HG02943 (cell line): ENCODE results near the gene PLS1.

Experiments
- ATAC-seq: cut with Tn5 transposase; IDR thresholded peaks from one replicate; pipeline ENCODE4 v1.9.1; 2021; ENCODE audit warnings: mild to moderate bottlenecking, low read depth, moderate library complexity; ENCODE audit not compliant: unreplicated experiment

The PLS1 gene

GRCh38 chr3:142636664-142637063 lies 40.5 kb downstream of the PLS1 start:
- no peak for ATAC-seq

- no peak for ATAC-seq
Observed at GRCh38 chr3:142638291-142638690, 42.1 kb downstream of the PLS1 start.

GRCh38 chr3:142641504-142641903 lies 45.3 kb downstream of the PLS1 start:
- ATAC-seq = no peak

GRCh38 chr3:142642956-142643355 lies 46.8 kb downstream of the PLS1 start:
- no peak for ATAC-seq

GRCh38 chr3:142644502-142644901 lies 48.3 kb downstream of the PLS1 start:
- no peak for ATAC-seq

- ATAC-seq = no peak
Observed at GRCh38 chr3:142645236-142645793, 49.1 kb downstream of the PLS1 start.

GRCh38 chr3:142646020-142646785 lies 50.0 kb downstream of the PLS1 start:
- no peak for ATAC-seq

- ATAC-seq = no peak
Observed at GRCh38 chr3:142647856-142648255, 51.7 kb downstream of the PLS1 start.

GRCh38 chr3:142648950-142649349 lies 52.8 kb downstream of the PLS1 start:
- ATAC-seq = no peak

GRCh38 chr3:142650001-142650693 lies 54.0 kb downstream of the PLS1 start:
- ATAC-seq = no peak

- no peak for ATAC-seq
Observed at GRCh38 chr3:142651711-142652110, 55.5 kb downstream of the PLS1 start.

GRCh38 chr3:142652826-142653292 lies 56.7 kb downstream of the PLS1 start:
- no peak for ATAC-seq

- ATAC-seq = no peak
Observed at GRCh38 chr3:142656575-142656974, 60.4 kb downstream of the PLS1 start.

- no peak for ATAC-seq
Observed at GRCh38 chr3:142657033-142657432, 60.8 kb downstream of the PLS1 start.

GRCh38 chr3:142660383-142660782 lies 64.2 kb downstream of the PLS1 start:
- no peak for ATAC-seq

- no peak for ATAC-seq
Observed at GRCh38 chr3:142660893-142661292, 64.7 kb downstream of the PLS1 start.

- no peak for ATAC-seq
Observed at GRCh38 chr3:142663865-142664264, 67.7 kb downstream of the PLS1 start.

- no peak for ATAC-seq
Observed at GRCh38 chr3:142664311-142664710, 68.1 kb downstream of the PLS1 start.

- ATAC-seq = no peak
Observed at GRCh38 chr3:142664819-142665218, 68.6 kb downstream of the PLS1 start.

GRCh38 chr3:142670120-142670519 lies 73.9 kb downstream of the PLS1 start:
- ATAC-seq = no peak

GRCh38 chr3:142676151-142676550 lies 80.0 kb downstream of the PLS1 start:
- ATAC-seq = no peak

- no peak for ATAC-seq
Observed at GRCh38 chr3:142680710-142681109, 84.5 kb downstream of the PLS1 start.
